ENCODE measurements around the gene ANKRD52. TPM values are rescaled to one million over a fixed set of nuclear protein-coding genes. Genes with fewer than 3 reads are reported as not detected.

Gene ANKRD52
- total and polyA plus RNA-seq, 10 of the 15 experiments (the other 5 are each of a cell fraction or from before 2014, with no cell fraction given), result 0.90 to 55.3 (median 16.1) TPM

DNA sequence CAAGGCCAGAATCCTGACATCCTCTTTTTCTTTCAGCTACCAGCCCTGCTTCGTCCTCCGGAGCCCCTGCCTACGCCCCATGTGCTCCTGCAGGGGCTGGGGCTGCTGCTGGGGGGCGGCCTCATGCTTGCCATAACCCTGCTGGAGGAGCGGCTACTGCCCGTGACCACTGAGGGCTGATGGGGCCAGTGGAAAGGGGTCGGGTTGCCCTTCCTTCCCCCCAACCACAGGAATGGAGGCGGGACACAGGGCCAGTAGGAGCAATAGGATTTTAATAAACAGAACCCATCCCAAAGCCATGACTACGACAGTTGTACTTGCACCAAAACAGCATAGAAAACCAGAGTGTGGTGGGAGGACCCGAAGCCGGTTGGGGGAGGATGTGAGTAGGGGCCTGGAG lies 20.6 kb downstream of the ANKRD52 start (continued):
- TF ChIP-seq, protein P1, sequence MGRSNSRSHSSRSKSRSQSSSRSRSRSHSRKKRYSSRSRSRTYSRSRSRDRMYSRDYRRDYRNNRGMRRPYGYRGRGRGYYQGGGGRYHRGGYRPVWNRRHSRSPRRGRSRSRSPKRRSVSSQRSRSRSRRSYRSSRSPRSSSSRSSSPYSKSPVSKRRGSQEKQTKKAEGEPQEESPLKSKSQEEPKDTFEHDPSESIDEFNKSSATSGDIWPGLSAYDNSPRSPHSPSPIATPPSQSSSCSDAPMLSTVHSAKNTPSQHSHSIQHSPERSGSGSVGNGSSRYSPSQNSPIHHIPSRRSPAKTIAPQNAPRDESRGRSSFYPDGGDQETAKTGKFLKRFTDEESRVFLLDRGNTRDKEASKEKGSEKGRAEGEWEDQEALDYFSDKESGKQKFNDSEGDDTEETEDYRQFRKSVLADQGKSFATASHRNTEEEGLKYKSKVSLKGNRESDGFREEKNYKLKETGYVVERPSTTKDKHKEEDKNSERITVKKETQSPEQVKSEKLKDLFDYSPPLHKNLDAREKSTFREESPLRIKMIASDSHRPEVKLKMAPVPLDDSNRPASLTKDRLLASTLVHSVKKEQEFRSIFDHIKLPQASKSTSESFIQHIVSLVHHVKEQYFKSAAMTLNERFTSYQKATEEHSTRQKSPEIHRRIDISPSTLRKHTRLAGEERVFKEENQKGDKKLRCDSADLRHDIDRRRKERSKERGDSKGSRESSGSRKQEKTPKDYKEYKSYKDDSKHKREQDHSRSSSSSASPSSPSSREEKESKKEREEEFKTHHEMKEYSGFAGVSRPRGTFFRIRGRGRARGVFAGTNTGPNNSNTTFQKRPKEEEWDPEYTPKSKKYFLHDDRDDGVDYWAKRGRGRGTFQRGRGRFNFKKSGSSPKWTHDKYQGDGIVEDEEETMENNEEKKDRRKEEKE (IDR thresholded peaks at IDR 0.05), result no peak
- TF ChIP-seq RB1 (IDR thresholded peaks at IDR 0.05; ENCODE audit: borderline replicate concordance), result no peak
- no peak for TF ChIP-seq POLR2A (IDR thresholded peaks at IDR 0.05; ENCODE audit: low read depth, low read length)

DNA sequence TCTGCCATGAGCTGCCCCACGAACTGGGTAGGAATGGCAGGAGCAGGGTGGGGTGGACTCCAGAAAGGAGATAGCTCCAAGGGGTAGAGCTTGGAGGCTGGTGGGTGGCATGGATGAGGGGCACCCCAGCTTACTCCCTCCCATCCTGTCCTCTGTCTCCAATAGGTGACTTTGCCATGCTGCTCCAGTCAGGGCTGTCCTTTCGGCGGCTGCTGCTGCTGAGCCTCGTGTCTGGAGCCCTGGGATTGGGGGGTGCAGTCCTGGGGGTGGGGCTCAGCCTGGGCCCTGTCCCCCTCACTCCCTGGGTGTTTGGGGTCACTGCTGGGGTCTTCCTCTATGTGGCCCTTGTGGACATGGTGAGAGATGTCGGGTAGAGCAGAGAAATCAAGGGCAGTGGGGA lies 21.2 kb downstream of the ANKRD52 start:
- 87% methylated on average over 5 of the region's 5 CpGs for WGBS (ENCODE audit: insufficient coverage, insufficient replicate concordance, low lambda C conversion rate, missing lambda C conversion rate)
- no peak for TF ChIP-seq POLR2AphosphoS5 (IDR thresholded peaks at IDR 0.05; ENCODE audit: low read length)
- no peak for TF ChIP-seq CREM (IDR thresholded peaks at IDR 0.05; ENCODE audit: low read depth)
- TF ChIP-seq ASH2L (IDR thresholded peaks at IDR 0.05; ENCODE audit: borderline replicate concordance, low read depth), result no peak
- TF ChIP-seq, protein P2, sequence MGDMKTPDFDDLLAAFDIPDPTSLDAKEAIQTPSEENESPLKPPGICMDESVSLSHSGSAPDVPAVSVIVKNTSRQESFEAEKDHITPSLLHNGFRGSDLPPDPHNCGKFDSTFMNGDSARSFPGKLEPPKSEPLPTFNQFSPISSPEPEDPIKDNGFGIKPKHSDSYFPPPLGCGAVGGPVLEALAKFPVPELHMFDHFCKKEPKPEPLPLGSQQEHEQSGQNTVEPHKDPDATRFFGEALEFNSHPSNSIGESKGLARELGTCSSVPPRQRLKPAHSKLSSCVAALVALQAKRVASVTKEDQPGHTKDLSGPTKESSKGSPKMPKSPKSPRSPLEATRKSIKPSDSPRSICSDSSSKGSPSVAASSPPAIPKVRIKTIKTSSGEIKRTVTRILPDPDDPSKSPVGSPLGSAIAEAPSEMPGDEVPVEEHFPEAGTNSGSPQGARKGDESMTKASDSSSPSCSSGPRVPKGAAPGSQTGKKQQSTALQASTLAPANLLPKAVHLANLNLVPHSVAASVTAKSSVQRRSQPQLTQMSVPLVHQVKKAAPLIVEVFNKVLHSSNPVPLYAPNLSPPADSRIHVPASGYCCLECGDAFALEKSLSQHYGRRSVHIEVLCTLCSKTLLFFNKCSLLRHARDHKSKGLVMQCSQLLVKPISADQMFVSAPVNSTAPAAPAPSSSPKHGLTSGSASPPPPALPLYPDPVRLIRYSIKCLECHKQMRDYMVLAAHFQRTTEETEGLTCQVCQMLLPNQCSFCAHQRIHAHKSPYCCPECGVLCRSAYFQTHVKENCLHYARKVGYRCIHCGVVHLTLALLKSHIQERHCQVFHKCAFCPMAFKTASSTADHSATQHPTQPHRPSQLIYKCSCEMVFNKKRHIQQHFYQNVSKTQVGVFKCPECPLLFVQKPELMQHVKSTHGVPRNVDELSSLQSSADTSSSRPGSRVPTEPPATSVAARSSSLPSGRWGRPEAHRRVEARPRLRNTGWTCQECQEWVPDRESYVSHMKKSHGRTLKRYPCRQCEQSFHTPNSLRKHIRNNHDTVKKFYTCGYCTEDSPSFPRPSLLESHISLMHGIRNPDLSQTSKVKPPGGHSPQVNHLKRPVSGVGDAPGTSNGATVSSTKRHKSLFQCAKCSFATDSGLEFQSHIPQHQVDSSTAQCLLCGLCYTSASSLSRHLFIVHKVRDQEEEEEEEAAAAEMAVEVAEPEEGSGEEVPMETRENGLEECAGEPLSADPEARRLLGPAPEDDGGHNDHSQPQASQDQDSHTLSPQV (IDR thresholded peaks at IDR 0.05), result no peak
- TF ChIP-seq NFXL1 (IDR thresholded peaks at IDR 0.05; ENCODE audit: borderline replicate concordance), result no peak
- no peak for TF ChIP-seq SREBF2 (IDR thresholded peaks at IDR 0.05; ENCODE audit: low read length)
- TF ChIP-seq SMAD1 (IDR thresholded peaks at IDR 0.05; ENCODE audit: low read depth, partially characterized antibody), result no peak
- TF ChIP-seq ZNF274 (IDR thresholded peaks at IDR 0.05; ENCODE audit: insufficient read depth, insufficient read length), result no peak
- no peak for TF ChIP-seq IKZF2 (IDR thresholded peaks at IDR 0.05)
- Histone ChIP-seq H3K9ac (ENCODE audit: control insufficient read depth, insufficient read depth, low read length) (no peak overlapping the region), H4K20me1 (ENCODE audit: control insufficient read depth, insufficient read depth) (no peaks in the 10 kb centered on the region; the same call in 1 of the 2 replicates), H3K4me1 (ENCODE audit: control insufficient read depth, insufficient read depth, low read length) (no peaks in the 10 kb centered on the region), H3K4me2 (ENCODE audit: control insufficient read depth, insufficient read depth) (no peak overlapping the region), H3K36me3 (ENCODE audit: control insufficient read depth in 2 of 2, insufficient read depth in 2 of 2, low read length in 1 of 2) (no peaks in the 10 kb centered on the region; a peak in 1 of 4 replicates), H3K79me2 (ENCODE audit: control insufficient read depth, insufficient read depth, low read length) (no peaks in the 10 kb centered on the region), H3K9me3 (replicated peaks; ENCODE audit: control insufficient read depth, insufficient read depth, low read length) (no peaks in the 10 kb centered on the region), H3K27me3 (replicated peaks in 1 of 2; ENCODE audit: control insufficient read depth in 2 of 2, insufficient read depth in 2 of 2, low read length in 1 of 2) (no peaks in the 10 kb centered on the region), H2AFZ (ENCODE audit: control insufficient read depth, low read depth, low read length) (no peak overlapping the region), H3K27ac (ENCODE audit: control insufficient read depth, insufficient read depth) (no peak overlapping the region), H3K4me3 (no peak overlapping the region)
- ATAC-seq (no peak), DNase-seq (ENCODE audit: low read depth, low spot score) (no peak), FAIRE-seq (no peak)
- POLR2A ChIA-PET, result no interaction called here
- RAD21 ChIA-PET (ENCODE audit: unreplicated experiment), result no interaction called here
- SMC1A ChIA-PET (ENCODE audit: uncharacterized antibody, unreplicated experiment), result interaction anchor here (1.1 kb wide), 1 partner anchor 30 kb away, joined by 3 read pairs; no protein-coding TSS in a partner anchor
- in situ Hi-C loops (cut with MboI) (no loop called here), intact Hi-C loops (cut with micrococcal nuclease; ENCODE audit: unreplicated experiment) (no loop called here)
- CTCF ChIA-PET, result interaction anchor here (1.0 kb wide), 1 partner anchor 31 kb away, joined by 3 read pairs; no protein-coding TSS in a partner anchor
- BruUV-seq (replicated peaks), result no TSS peak

Measured in GM12878 (cell line).